ENCODE measurements around the gene CDK2AP2.

DNA sequence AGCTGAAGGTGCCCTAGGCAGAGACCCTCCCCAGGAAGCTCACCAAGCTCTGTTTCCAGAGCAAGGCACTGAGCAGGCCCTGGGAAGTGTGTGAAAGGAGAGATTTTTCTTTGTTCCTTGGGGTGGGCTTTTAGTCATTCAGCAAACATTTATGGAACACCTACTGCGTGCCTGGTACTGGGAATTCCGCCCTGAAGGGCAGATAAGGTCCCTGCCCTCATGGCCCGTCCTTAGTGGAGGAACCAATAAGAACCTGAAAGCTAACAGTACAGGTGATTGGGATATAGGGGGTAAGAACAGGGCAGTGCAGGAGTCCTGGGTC, 42.8 kb downstream of the CDK2AP2 start:
- TF ChIP-seq, protein P1, sequence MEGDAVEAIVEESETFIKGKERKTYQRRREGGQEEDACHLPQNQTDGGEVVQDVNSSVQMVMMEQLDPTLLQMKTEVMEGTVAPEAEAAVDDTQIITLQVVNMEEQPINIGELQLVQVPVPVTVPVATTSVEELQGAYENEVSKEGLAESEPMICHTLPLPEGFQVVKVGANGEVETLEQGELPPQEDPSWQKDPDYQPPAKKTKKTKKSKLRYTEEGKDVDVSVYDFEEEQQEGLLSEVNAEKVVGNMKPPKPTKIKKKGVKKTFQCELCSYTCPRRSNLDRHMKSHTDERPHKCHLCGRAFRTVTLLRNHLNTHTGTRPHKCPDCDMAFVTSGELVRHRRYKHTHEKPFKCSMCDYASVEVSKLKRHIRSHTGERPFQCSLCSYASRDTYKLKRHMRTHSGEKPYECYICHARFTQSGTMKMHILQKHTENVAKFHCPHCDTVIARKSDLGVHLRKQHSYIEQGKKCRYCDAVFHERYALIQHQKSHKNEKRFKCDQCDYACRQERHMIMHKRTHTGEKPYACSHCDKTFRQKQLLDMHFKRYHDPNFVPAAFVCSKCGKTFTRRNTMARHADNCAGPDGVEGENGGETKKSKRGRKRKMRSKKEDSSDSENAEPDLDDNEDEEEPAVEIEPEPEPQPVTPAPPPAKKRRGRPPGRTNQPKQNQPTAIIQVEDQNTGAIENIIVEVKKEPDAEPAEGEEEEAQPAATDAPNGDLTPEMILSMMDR (IDR thresholded peaks at IDR 0.05; ENCODE audit: control extremely low read depth in 1 of 3, insufficient read depth in 1 of 3, low read depth in 1 of 3, low read length in 3 of 3): no peak
- TF ChIP-seq CREB1 (IDR thresholded peaks at IDR 0.05) (no peak), CBX5 (IDR thresholded peaks at IDR 0.05; ENCODE audit: low read depth, low read length) (no peak), POLR2A (IDR thresholded peaks at IDR 0.05; ENCODE audit: control extremely low read depth in 1 of 2, low read depth in 2 of 2, low read length in 2 of 2) (peak in 1 of 2 experiments; percentile 6; a peak in 1 of 3 replicates), CHD1 (IDR thresholded peaks at IDR 0.05; ENCODE audit: low read depth, low read length) (no peak), TCF12 (IDR thresholded peaks at IDR 0.05; ENCODE audit: low read depth, low read length) (no peak), CEBPB (IDR thresholded peaks at IDR 0.05; ENCODE audit: low read depth, low read length) (no peak)
